ENCODE data around the gene ASTN2.

The ASTN2 gene

GRCh38 chr9:117355542-117355941 is 59.3 kb downstream of the ASTN2 start:
- no peak for FAIRE-seq

- no peak for FAIRE-seq
Observed at GRCh38 chr9:117354997-117355396, 59.9 kb downstream of the ASTN2 start.

GRCh38 chr9:117354244-117354847 is 60.5 kb downstream of the ASTN2 start:
- FAIRE-seq, result no peak

- no peak for FAIRE-seq
Observed at GRCh38 chr9:117344892-117345660, 69.8 kb downstream of the ASTN2 start.

GRCh38 chr9:117343427-117343826 is 71.4 kb downstream of the ASTN2 start:
- no peak for FAIRE-seq

GRCh38 chr9:117341151-117341550 is 73.7 kb downstream of the ASTN2 start:
- FAIRE-seq, result no peak

GRCh38 chr9:117340422-117340821 is 74.4 kb downstream of the ASTN2 start:
- FAIRE-seq, result no peak

- no peak for FAIRE-seq
Observed at GRCh38 chr9:117335837-117336433, 78.9 kb downstream of the ASTN2 start.

- no peak for FAIRE-seq
Observed at GRCh38 chr9:117334101-117334500, 80.8 kb downstream of the ASTN2 start.

GRCh38 chr9:117325831-117326230 is 89.0 kb downstream of the ASTN2 start:
- FAIRE-seq, result no peak

- no peak for FAIRE-seq
Observed at GRCh38 chr9:117325110-117325731, 89.6 kb downstream of the ASTN2 start.

- FAIRE-seq, result no peak
Observed at GRCh38 chr9:117323390-117323789, 91.5 kb downstream of the ASTN2 start.

GRCh38 chr9:117317192-117317591 is 97.7 kb downstream of the ASTN2 start:
- no peak for FAIRE-seq

GRCh38 chr9:117315236-117315635 is 99.6 kb downstream of the ASTN2 start:
- no peak for FAIRE-seq

- no peak for FAIRE-seq
Observed at GRCh38 chr9:117313989-117314388, 100.9 kb downstream of the ASTN2 start.

- no peak for FAIRE-seq
Observed at GRCh38 chr9:117307701-117308100, 107.2 kb downstream of the ASTN2 start.

GRCh38 chr9:117306032-117306431 is 108.8 kb downstream of the ASTN2 start:
- FAIRE-seq, result no peak

GRCh38 chr9:117305454-117305853 is 109.4 kb downstream of the ASTN2 start:
- no peak for FAIRE-seq

- no peak for FAIRE-seq
Observed at GRCh38 chr9:117304549-117304948, 110.3 kb downstream of the ASTN2 start.

- FAIRE-seq, result no peak
Observed at GRCh38 chr9:117303643-117304230, 111.1 kb downstream of the ASTN2 start.

- FAIRE-seq, result no peak
Observed at GRCh38 chr9:117302487-117302886, 112.4 kb downstream of the ASTN2 start.

- FAIRE-seq, result no peak
Observed at GRCh38 chr9:117300371-117301110, 114.3 kb downstream of the ASTN2 start.

- no peak for FAIRE-seq
Observed at GRCh38 chr9:117296453-117296852, 118.4 kb downstream of the ASTN2 start.
